ENCODE measurements around the gene IL17RA.

Gene IL17RA

DNA sequence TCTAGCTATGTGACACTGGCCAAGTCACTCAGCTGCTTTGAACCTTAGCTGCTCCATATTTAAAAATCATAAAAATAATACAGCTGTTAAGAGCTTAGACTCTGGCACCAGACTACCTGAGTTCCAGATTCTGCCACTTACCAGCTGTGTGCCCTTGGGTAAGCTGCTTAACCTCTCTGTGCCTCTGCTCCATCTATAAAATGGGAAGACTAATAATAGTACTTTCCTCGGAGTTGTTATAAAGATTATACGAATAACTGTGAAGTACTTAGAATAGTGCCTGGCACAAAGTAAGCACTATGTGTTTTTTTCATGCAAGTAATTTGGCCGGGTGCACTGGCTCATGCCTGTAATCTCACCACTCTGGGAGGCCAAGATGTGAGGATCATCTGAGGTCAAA is 72.9 kb downstream of the IL17RA start:
- DNase-seq (ENCODE audit: low spot score): no peak

- DNase-seq (ENCODE audit: low spot score): no peak
These were observed 73.4 kb downstream of the IL17RA start for GRCh38 chr22:17158176-17158567.

DNA sequence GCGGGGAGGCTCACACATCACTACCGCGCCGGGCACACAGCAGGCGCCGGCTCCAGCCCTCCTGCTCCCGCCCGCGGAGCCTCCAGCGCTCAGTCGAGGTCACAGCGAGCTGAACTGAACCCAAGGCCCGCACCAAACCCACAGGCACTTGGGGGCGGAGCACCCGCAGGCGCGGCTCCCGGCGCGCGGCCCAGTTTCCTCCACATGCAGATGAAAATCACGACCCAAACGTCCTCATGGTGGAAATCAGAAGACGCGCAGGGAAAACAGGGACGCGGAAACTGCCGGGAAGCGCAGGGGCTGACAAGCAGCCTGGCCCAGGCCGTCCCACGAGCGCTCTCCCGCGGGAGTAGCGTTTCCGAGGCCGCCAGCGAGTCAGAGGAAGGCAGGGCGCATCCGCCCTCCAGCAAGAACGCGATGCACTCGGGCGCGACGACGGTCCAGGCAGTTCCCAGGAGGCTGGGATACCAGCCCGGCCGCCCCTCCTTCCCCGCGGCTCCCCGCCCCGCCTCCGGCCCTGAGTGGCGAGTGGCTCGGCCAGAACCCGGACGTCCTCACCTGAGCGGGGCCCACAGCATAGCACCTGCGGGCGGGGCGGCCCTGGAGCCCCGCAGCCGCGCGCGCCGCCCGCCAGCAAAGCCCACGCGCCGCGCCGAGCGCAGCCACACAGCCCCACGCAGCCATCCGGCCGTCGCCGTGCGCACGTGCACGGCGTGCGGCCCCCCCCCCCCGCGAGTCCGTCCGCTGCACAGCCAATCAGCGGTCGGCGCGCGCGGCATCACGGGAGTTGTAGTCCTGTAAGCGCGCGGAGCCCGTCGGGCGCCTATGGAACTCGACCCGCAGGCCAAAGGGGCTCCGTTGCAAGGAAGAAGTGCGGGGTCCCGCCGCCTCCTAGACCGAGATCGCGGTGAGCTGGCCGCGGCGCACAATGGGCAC is 74.0 kb downstream of the IL17RA start, which contains the start of gene HDHD5:
Gene HDHD5, minus strand, starts transcription at position 710 of the 936 bp plus-strand sequence. Its CDS starts 26 bp downstream, at position 684.
- DNase-seq (ENCODE audit: low spot score): peak; percentile 89

GRCh38 chr22:17159504-17159951 is 74.7 kb downstream of the IL17RA start:
- peak; percentile 24 for DNase-seq (ENCODE audit: low spot score)

DNA sequence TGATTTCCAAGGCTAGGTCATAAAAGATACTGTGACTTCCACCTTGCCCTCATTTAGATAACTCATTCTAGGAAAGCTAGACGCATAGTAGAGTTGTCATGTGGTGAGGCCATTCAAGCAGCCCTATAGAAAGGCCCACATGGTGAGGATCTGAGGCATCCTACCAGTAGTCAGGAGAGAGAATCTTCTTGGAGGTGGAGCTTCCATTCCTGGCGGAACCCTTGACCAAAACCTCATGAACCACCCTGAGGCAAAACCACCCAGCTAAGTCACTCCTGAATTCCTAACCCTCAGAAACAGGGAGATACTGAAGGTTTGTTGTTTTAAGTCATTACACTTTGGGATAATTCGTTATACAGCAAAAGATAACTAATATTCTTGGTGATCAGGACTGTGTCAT is 77.2 kb downstream of the IL17RA start:
- no peak for DNase-seq (ENCODE audit: low spot score)

DNA sequence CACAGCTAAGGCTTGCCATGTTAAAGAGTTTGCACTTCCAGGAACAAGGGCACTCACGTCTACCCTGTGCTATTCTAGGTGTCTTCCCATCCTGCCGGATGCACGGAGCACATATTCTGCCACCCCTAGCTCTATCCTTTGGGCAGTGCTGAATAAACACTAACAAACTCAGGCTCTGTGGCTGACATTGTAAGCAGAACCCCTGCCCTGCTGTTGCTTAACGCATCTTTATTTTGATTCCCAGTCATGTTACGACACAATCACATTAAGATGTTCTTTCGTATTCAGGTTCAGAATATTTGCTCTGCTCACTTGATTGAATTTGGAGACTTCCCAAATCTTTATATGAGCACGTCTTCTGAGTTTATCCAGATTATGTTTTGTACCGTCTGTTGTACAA is 77.9 kb downstream of the IL17RA start:
- DNase-seq (ENCODE audit: low spot score): no peak

DNA sequence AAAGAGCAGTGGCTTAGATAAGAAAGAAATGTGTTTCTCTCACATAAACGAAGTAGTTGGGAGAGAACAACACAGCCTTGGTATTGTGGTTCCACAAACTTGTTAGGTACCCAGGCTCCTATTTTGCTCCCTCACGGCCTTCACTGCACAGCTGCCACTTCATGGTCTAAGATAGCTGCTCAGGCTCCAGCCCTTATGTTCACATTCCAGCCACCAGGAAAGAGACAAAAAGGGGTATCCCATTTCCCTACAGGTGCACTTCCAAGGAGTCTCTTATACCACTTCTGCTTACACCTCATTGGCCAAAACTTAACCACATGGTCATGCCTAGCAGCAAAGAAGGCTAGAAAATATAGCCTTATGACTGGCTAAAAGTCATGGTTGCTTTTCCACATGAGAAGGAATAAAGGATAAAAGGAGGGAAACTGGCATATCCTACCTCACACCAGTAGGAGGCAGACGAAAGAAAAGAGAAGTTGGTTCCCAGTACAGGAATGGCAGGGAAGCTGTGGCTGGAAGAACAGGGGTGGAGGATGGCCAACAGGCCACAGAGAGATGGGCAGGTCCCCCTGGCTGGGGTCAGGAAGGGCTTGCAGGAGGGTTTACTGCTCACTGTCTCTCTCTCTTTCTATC is 79.7 kb downstream of the IL17RA start:
- DNase-seq (ENCODE audit: low spot score): no peak
